ENCODE results near the gene PDE6B. TPM values are rescaled to one million over a fixed set of nuclear protein-coding genes. Genes with fewer than 3 reads are reported as not detected.

Gene PDE6B
- total and polyA plus RNA-seq, 2 of the 13 experiments (the other 11 are each of a cell fraction or from before 2014, with no cell fraction given), result 0.38 to 0.40 TPM

DNA sequence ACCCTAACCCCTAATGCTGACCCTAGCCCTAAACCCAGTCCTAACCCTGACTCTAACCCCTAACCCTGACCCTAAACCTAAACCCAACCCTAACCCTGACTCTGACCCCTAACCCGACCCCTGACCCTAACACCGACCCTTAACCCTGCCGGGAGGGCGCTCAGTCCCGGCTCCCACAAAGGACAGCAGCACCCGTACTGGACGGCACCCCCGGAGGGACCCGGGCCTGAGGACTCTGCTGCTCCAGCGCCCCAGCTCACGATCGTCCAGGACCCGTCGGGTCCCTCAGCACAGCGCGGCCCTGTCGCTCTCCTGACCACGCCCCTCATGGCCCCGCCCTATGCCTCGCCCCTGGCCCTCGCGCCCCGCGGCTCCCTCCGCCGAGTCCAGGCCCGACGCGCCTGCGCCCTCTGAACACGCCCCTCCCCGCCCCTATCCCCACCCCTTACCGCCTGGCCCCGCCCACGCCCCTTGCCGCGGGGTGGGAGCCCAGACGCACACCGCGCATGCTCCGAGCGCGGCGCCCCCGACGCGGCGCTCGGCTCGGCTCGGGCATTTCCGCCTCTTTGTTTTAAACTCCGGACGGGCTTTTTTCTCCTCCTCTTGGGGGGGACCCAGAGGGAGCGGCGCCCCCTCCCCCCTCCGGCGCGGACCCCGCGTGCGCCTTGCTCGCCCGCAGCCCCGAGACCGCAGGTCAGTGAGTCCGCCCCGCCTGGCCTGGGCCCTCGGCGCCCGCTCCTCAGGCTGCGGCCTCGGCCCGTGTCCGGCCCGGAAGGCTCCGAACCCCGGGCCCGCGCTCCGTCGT, 80.1 kb downstream of the PDE6B start, which contains the start of gene PCGF3 (continued):
- TF ChIP-seq ZBTB34 (CRISPR knock-in tag; IDR thresholded peaks at IDR 0.05), result no peak
- TF ChIP-seq KLF15 (CRISPR knock-in tag; IDR thresholded peaks at IDR 0.05; ENCODE audit: borderline replicate concordance), result no peak
- TF ChIP-seq, protein P1, sequence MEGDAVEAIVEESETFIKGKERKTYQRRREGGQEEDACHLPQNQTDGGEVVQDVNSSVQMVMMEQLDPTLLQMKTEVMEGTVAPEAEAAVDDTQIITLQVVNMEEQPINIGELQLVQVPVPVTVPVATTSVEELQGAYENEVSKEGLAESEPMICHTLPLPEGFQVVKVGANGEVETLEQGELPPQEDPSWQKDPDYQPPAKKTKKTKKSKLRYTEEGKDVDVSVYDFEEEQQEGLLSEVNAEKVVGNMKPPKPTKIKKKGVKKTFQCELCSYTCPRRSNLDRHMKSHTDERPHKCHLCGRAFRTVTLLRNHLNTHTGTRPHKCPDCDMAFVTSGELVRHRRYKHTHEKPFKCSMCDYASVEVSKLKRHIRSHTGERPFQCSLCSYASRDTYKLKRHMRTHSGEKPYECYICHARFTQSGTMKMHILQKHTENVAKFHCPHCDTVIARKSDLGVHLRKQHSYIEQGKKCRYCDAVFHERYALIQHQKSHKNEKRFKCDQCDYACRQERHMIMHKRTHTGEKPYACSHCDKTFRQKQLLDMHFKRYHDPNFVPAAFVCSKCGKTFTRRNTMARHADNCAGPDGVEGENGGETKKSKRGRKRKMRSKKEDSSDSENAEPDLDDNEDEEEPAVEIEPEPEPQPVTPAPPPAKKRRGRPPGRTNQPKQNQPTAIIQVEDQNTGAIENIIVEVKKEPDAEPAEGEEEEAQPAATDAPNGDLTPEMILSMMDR (CRISPR knock-in tag; IDR thresholded peaks at IDR 0.05), result peak; percentile 7; the same call in 1 of the 2 replicates
- TF ChIP-seq GATA4 (IDR thresholded peaks at IDR 0.05; ENCODE audit: borderline replicate concordance, low read depth), result no peak
- TF ChIP-seq ZNF253 (CRISPR knock-in tag; IDR thresholded peaks at IDR 0.05; ENCODE audit: borderline replicate concordance), result no peak
- TF ChIP-seq, protein P2, sequence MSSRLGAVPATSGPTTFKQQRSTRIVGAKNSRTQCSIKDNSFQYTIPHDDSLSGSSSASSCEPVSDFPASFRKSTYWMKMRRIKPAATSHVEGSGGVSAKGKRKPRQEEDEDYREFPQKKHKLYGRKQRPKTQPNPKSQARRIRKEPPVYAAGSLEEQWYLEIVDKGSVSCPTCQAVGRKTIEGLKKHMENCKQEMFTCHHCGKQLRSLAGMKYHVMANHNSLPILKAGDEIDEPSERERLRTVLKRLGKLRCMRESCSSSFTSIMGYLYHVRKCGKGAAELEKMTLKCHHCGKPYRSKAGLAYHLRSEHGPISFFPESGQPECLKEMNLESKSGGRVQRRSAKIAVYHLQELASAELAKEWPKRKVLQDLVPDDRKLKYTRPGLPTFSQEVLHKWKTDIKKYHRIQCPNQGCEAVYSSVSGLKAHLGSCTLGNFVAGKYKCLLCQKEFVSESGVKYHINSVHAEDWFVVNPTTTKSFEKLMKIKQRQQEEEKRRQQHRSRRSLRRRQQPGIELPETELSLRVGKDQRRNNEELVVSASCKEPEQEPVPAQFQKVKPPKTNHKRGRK (CRISPR knock-in tag; IDR thresholded peaks at IDR 0.05), result no peak
- TF ChIP-seq ZNF703 (CRISPR knock-in tag; IDR thresholded peaks at IDR 0.05; ENCODE audit: borderline replicate concordance), result no peak
- TF ChIP-seq ATF6 (CRISPR knock-in tag; conservative IDR thresholded peaks at IDR 0.05), result no peak
- TF ChIP-seq ZNF674 (CRISPR knock-in tag; IDR thresholded peaks at IDR 0.05; ENCODE audit: low read depth), result no peak
- TF ChIP-seq ZNF737 (CRISPR knock-in tag; IDR thresholded peaks at IDR 0.05; ENCODE audit: borderline replicate concordance), result no peak
- TF ChIP-seq ZNF841 (CRISPR knock-in tag; IDR thresholded peaks at IDR 0.05; ENCODE audit: borderline replicate concordance), result no peak
- no peak for TF ChIP-seq RELA (CRISPR knock-in tag; IDR thresholded peaks at IDR 0.05)
- TF ChIP-seq, protein P3, sequence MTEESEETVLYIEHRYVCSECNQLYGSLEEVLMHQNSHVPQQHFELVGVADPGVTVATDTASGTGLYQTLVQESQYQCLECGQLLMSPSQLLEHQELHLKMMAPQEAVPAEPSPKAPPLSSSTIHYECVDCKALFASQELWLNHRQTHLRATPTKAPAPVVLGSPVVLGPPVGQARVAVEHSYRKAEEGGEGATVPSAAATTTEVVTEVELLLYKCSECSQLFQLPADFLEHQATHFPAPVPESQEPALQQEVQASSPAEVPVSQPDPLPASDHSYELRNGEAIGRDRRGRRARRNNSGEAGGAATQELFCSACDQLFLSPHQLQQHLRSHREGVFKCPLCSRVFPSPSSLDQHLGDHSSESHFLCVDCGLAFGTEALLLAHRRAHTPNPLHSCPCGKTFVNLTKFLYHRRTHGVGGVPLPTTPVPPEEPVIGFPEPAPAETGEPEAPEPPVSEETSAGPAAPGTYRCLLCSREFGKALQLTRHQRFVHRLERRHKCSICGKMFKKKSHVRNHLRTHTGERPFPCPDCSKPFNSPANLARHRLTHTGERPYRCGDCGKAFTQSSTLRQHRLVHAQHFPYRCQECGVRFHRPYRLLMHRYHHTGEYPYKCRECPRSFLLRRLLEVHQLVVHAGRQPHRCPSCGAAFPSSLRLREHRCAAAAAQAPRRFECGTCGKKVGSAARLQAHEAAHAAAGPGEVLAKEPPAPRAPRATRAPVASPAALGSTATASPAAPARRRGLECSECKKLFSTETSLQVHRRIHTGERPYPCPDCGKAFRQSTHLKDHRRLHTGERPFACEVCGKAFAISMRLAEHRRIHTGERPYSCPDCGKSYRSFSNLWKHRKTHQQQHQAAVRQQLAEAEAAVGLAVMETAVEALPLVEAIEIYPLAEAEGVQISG (CRISPR knock-in tag; IDR thresholded peaks at IDR 0.05), result peak; percentile 63; the same call in 1 of the 2 replicates
- no peak; the same call in 1 of the 2 replicates for TF ChIP-seq BORCS8-MEF2B (CRISPR knock-in tag; IDR thresholded peaks at IDR 0.05)
